Raji (cell line): Measurements from ENCODE around the gene LTO1.

Experiments used
- POLR2A ChIP-seq: IDR thresholded peaks from 2 replicates; pipeline ENCODE4 v1.6.1; 2011; ENCODE audit warnings: low read depth, low read length, control low read depth; ENCODE audit not compliant: insufficient read depth

LTO1 gene

GRCh38 chr11:69704508-69705253, 29.5 kb upstream of the LTO1 start:
- TF ChIP-seq POLR2A = no peak

- no peak for TF ChIP-seq POLR2A
Observed at GRCh38 chr11:69703768-69704507, 28.8 kb upstream of the LTO1 start, which contains the start of gene FGF19. TSS of gene FGF19 (minus strand) at chr11:69704022. CDS start at chr11:69703876, 146 bp downstream.

GRCh38 chr11:69703453-69703767, 28.3 kb upstream of the LTO1 start:
- no peak for TF ChIP-seq POLR2A

- TF ChIP-seq POLR2A = no peak
Observed at GRCh38 chr11:69702769-69703452, 27.8 kb upstream of the LTO1 start.

- no peak for TF ChIP-seq POLR2A
Observed at GRCh38 chr11:69702239-69702691, 27.1 kb upstream of the LTO1 start.

- TF ChIP-seq POLR2A = no peak
Observed at GRCh38 chr11:69700278-69701140, 25.4 kb upstream of the LTO1 start.

- no peak for TF ChIP-seq POLR2A
Observed at GRCh38 chr11:69699213-69699612, 24.1 kb upstream of the LTO1 start.

- no peak for TF ChIP-seq POLR2A
Observed at GRCh38 chr11:69698362-69698761, 23.2 kb upstream of the LTO1 start.

- TF ChIP-seq POLR2A = no peak
Observed at GRCh38 chr11:69697861-69698260, 22.7 kb upstream of the LTO1 start.

- TF ChIP-seq POLR2A = no peak
Observed at GRCh38 chr11:69697469-69697843, 22.3 kb upstream of the LTO1 start.

GRCh38 chr11:69696749-69697468, 21.8 kb upstream of the LTO1 start:
- TF ChIP-seq POLR2A = no peak

- no peak for TF ChIP-seq POLR2A
Observed at GRCh38 chr11:69695581-69695980, 20.4 kb upstream of the LTO1 start.

- no peak for TF ChIP-seq POLR2A
Observed at GRCh38 chr11:69694781-69695180, 19.6 kb upstream of the LTO1 start.

- no peak for TF ChIP-seq POLR2A
Observed at GRCh38 chr11:69692422-69692821, 17.3 kb upstream of the LTO1 start.
